SK-N-SH (cell line): Measurements from ENCODE around the gene VKORC1L1.

ENCODE experiments used
- CTCF ChIP-seq: fragments of 200-600 bp; sonication (generic); IDR thresholded peaks from 2 replicates; pipeline ENCODE4 v1.6.1; 2017; ENCODE audit warnings: antibody characterized with exemption, mild to moderate bottlenecking, moderate library complexity
- GABPA ChIP-seq: IDR thresholded peaks from 2 replicates; pipeline ENCODE4 v1.4.0; 2012; ENCODE audit warnings: low read depth, mild to moderate bottlenecking
- JUND ChIP-seq: IDR thresholded peaks from 2 replicates; pipeline ENCODE4 v1.4.0; 2012
- MAX ChIP-seq: IDR thresholded peaks from 2 replicates; pipeline ENCODE4 v1.4.0; 2012; ENCODE audit warnings: low read depth
- REST ChIP-seq: IDR thresholded peaks from 2 replicates; pipeline ENCODE4 v1.6.1; 2012; ENCODE audit warnings: mild to moderate bottlenecking, low read depth, low read length, moderate library complexity
- TAF1 ChIP-seq: IDR thresholded peaks from 2 replicates; pipeline ENCODE4 v1.6.1; 2012; ENCODE audit warnings: low read depth, mild to moderate bottlenecking, low read length, moderate library complexity, borderline replicate concordance
- USF1 ChIP-seq: IDR thresholded peaks from 2 replicates; pipeline ENCODE4 v1.4.0; 2012; ENCODE audit warnings: low read depth, borderline replicate concordance

- TF ChIP-seq JUND = no peak
- TF ChIP-seq TAF1 = no peak
- no peak for TF ChIP-seq CTCF
- TF ChIP-seq USF1 = no peak
- no peak for TF ChIP-seq GABPA
- no peak for TF ChIP-seq MAX
- TF ChIP-seq REST = no peak
These were observed 115.2 kb downstream of the VKORC1L1 start for GRCh38 chr7:65988084-65988483.
